ENCODE measurements around the gene TAF8.

The TAF8 gene

GRCh38 chr6:42112351-42112750, 62.0 kb downstream of the TAF8 start:
- H3K27me3 ChIP-seq (ENCODE audit: insufficient read depth, low read length) = no peaks in the 10 kb centered on the region
- H2AFZ ChIP-seq (ENCODE audit: low read length, unreplicated experiment) = no peak overlapping the region
- peaks cover 6% of the 10 kb centered on the region for H3K79me2 ChIP-seq (ENCODE audit: control insufficient read depth, insufficient read depth, low read length, unreplicated experiment)
- no peak overlapping the region for H3K4me3 ChIP-seq (ENCODE audit: low read depth, low read length)
- peaks cover 7% of the 10 kb centered on the region for H3K4me1 ChIP-seq (ENCODE audit: control insufficient read depth, insufficient read depth, low read length, unreplicated experiment)
- H3K27ac ChIP-seq (ENCODE audit: low read depth, low read length) = no peak overlapping the region
- H3K36me3 ChIP-seq (ENCODE audit: insufficient read depth, low read length) = no peaks in the 10 kb centered on the region

GRCh38 chr6:42113936-42114636, 63.8 kb downstream of the TAF8 start:
- H2AFZ ChIP-seq (ENCODE audit: low read length, unreplicated experiment) = no peak overlapping the region
- H3K4me1 ChIP-seq (ENCODE audit: control insufficient read depth, insufficient read depth, low read length, unreplicated experiment) = peaks cover 15% of the 10 kb centered on the region
- peaks cover 6% of the 10 kb centered on the region for H3K79me2 ChIP-seq (ENCODE audit: control insufficient read depth, insufficient read depth, low read length, unreplicated experiment)
- no peaks in the 10 kb centered on the region for H3K27me3 ChIP-seq (ENCODE audit: insufficient read depth, low read length)
- H3K27ac ChIP-seq (ENCODE audit: low read depth, low read length) = no peak overlapping the region
- H3K4me3 ChIP-seq (ENCODE audit: low read depth, low read length) = no peak overlapping the region
- H3K36me3 ChIP-seq (ENCODE audit: insufficient read depth, low read length) = no peaks in the 10 kb centered on the region

- H3K27ac ChIP-seq (ENCODE audit: low read depth, low read length) = no peak overlapping the region; the same call in 1 of the 2 replicates
Measured at GRCh38 chr6:42117843-42118161, 67.5 kb downstream of the TAF8 start.

GRCh38 chr6:42118162-42119001, 68.1 kb downstream of the TAF8 start:
- no peak overlapping the region for H2AFZ ChIP-seq (ENCODE audit: low read length, unreplicated experiment)
- H3K36me3 ChIP-seq (ENCODE audit: insufficient read depth, low read length) = no peaks in the 10 kb centered on the region
- H3K4me1 ChIP-seq (ENCODE audit: control insufficient read depth, insufficient read depth, low read length, unreplicated experiment) = peaks cover 42% of the 10 kb centered on the region
- no peak overlapping the region for H3K4me3 ChIP-seq (ENCODE audit: low read depth, low read length)
- H3K27ac ChIP-seq (ENCODE audit: low read depth, low read length) = no peak overlapping the region; the same call in 1 of the 2 replicates
- no peaks in the 10 kb centered on the region for H3K27me3 ChIP-seq (ENCODE audit: insufficient read depth, low read length)
- no peaks in the 10 kb centered on the region for H3K79me2 ChIP-seq (ENCODE audit: control insufficient read depth, insufficient read depth, low read length, unreplicated experiment)

More at GRCh38 chr6:42117843-42118161, 67.5 kb downstream of the TAF8 start:
- Histone ChIP-seq H3K79me2 (ENCODE audit: control insufficient read depth, insufficient read depth, low read length, unreplicated experiment) (peaks cover 4% of the 10 kb centered on the region), H3K4me1 (ENCODE audit: control insufficient read depth, insufficient read depth, low read length, unreplicated experiment) (peaks cover 36% of the 10 kb centered on the region), H3K4me3 (ENCODE audit: low read depth, low read length) (no peak overlapping the region), H3K27me3 (ENCODE audit: insufficient read depth, low read length) (no peaks in the 10 kb centered on the region), H3K36me3 (ENCODE audit: insufficient read depth, low read length) (no peaks in the 10 kb centered on the region), H2AFZ (ENCODE audit: low read length, unreplicated experiment) (no peak overlapping the region)

DNA sequence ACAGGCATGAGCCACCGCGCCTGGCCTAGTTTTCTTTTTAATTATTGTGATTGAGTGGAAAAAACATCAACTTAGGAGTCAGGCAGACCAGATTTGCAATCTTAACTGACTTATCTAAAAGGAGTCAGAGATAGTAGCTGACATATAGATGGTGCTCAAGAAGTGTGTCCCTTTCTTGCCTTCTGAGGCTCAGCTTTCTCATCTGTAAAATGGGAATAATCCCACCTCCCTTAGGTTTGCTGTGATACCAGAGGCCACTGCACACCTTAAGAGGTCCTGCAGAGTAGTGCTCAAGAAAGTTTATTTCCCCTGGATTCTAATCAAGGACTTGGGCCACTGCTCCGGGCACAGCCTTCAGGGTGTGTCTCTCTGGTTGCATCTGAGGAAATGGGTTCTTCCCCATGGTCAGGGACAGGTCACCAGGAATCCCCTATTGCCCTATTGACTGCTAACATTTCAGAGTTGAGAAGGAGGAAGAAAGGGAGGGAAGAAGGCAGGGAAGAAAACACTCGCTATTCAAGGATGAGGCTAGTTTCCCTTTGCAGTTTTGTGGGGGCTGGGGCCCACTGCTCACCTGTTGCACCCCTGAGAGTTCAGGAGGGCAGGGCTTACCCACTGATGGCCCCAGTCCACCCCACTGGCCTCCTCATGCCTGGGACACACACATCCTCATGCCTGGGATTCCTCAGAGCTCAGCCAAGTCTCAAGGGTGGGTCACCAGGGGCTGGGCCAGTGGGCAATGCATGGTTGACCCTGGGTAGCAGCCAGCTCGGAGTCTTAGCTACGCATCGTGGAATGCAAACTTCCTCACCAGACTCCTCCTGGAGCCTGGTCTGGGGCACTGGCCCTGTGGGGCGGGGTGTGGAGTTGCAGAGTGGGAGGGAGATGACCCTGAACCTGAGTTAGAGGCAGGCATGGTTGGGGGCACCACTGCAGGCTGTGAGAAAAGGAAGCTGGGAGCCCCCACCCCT, 70.9 kb downstream of the TAF8 start:
- no peaks in the 10 kb centered on the region for H3K36me3 ChIP-seq (ENCODE audit: insufficient read depth, low read length)
- H2AFZ ChIP-seq (ENCODE audit: low read length, unreplicated experiment) = no peak overlapping the region
- peaks cover 37% of the 10 kb centered on the region for H3K4me1 ChIP-seq (ENCODE audit: control insufficient read depth, insufficient read depth, low read length, unreplicated experiment)
- H3K4me3 ChIP-seq (ENCODE audit: low read depth, low read length) = no peak overlapping the region
- no peaks in the 10 kb centered on the region for H3K79me2 ChIP-seq (ENCODE audit: control insufficient read depth, insufficient read depth, low read length, unreplicated experiment)
- H3K27me3 ChIP-seq (ENCODE audit: insufficient read depth, low read length) = no peaks in the 10 kb centered on the region
- H3K27ac ChIP-seq (ENCODE audit: low read depth, low read length) = peak overlapping the region; percentile 91

DNA sequence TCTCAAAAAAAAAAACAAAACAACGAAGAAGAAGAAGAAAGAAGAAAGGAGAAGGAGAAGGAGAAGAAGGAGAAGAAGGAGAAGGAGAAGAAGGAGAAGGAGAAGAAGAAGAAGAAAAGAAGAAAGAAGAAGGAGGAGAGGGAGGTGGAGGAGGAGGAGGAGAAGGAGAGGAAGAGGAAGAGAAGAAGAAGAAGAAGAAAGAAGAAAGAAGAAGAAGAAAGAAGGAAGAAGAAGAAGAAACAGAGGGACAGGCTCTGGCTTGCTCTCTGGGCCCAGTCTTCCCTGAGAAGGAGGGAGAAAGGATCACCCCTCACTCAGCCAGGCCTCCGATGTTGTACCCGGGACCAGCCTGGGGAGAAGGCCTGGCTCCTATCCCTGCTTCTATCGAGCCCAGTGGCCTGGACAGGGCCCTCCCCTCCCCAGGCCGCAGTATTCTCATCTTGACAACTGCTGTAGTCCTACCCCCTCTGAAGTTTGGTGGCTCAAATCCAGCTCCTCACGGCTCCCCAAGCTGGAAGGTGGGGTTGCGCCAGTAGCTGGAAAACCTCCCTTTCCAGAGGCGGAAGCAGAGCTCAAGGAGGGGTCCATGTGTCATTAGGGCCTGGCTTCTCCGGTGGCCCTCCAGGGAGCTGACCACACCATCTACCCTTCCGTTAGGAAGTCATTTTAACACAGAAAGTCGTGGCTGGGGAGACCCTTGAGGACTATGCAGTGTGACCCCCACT, 73.2 kb downstream of the TAF8 start:
- H3K27ac ChIP-seq (ENCODE audit: low read depth, low read length) = peak overlapping the region; percentile 91

GRCh38 chr6:42124223-42124836, 74.0 kb downstream of the TAF8 start:
- no peak overlapping the region for H2AFZ ChIP-seq (ENCODE audit: low read length, unreplicated experiment)
- no peak overlapping the region for H3K4me3 ChIP-seq (ENCODE audit: low read depth, low read length)
- H3K36me3 ChIP-seq (ENCODE audit: insufficient read depth, low read length) = peaks cover 4% of the 10 kb centered on the region; the same call in 1 of the 2 replicates
- H3K79me2 ChIP-seq (ENCODE audit: control insufficient read depth, insufficient read depth, low read length, unreplicated experiment) = no peaks in the 10 kb centered on the region
- H3K4me1 ChIP-seq (ENCODE audit: control insufficient read depth, insufficient read depth, low read length, unreplicated experiment) = peaks cover 29% of the 10 kb centered on the region
- H3K27me3 ChIP-seq (ENCODE audit: insufficient read depth, low read length) = no peaks in the 10 kb centered on the region
- peak overlapping the region; percentile 23; the same call in 1 of the 2 replicates for H3K27ac ChIP-seq (ENCODE audit: low read depth, low read length)

More for the DNA sequence above, 73.2 kb downstream of the TAF8 start:
- H3K4me3 ChIP-seq (ENCODE audit: low read depth, low read length) = no peak overlapping the region
- H3K27me3 ChIP-seq (ENCODE audit: insufficient read depth, low read length) = no peaks in the 10 kb centered on the region
- no peaks in the 10 kb centered on the region for H3K79me2 ChIP-seq (ENCODE audit: control insufficient read depth, insufficient read depth, low read length, unreplicated experiment)
- H3K36me3 ChIP-seq (ENCODE audit: insufficient read depth, low read length) = peaks cover 4% of the 10 kb centered on the region; the same call in 1 of the 2 replicates
- H3K4me1 ChIP-seq (ENCODE audit: control insufficient read depth, insufficient read depth, low read length, unreplicated experiment) = peaks cover 31% of the 10 kb centered on the region
- no peak overlapping the region for H2AFZ ChIP-seq (ENCODE audit: low read length, unreplicated experiment)

DNA sequence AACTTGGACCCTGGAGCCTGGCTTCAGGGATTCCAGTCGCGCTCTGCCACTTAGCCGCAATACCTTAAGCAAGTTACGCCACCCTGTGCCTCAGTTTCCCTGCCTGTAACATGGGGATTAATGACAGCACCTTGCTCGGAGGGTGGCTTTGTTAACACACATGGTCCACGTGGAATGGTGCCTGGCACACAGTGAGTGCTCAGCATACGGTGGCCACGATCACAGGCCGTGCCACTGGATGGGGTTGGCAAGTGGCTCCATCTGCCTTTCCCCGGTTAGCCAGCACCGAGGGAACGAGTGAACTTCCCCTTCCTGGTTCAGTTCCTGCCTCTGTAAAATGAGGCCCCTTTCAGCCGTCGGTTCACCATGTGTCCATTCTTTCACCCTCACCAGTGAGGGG, 74.9 kb downstream of the TAF8 start:
- no peak overlapping the region for H2AFZ ChIP-seq (ENCODE audit: low read length, unreplicated experiment)
- H3K27me3 ChIP-seq (ENCODE audit: insufficient read depth, low read length) = no peaks in the 10 kb centered on the region
- no peak overlapping the region for H3K4me3 ChIP-seq (ENCODE audit: low read depth, low read length)
- H3K27ac ChIP-seq (ENCODE audit: low read depth, low read length) = no peak overlapping the region
- H3K4me1 ChIP-seq (ENCODE audit: control insufficient read depth, insufficient read depth, low read length, unreplicated experiment) = peaks cover 29% of the 10 kb centered on the region
- peaks cover 4% of the 10 kb centered on the region; the same call in 1 of the 2 replicates for H3K36me3 ChIP-seq (ENCODE audit: insufficient read depth, low read length)
- no peaks in the 10 kb centered on the region for H3K79me2 ChIP-seq (ENCODE audit: control insufficient read depth, insufficient read depth, low read length, unreplicated experiment)

DNA sequence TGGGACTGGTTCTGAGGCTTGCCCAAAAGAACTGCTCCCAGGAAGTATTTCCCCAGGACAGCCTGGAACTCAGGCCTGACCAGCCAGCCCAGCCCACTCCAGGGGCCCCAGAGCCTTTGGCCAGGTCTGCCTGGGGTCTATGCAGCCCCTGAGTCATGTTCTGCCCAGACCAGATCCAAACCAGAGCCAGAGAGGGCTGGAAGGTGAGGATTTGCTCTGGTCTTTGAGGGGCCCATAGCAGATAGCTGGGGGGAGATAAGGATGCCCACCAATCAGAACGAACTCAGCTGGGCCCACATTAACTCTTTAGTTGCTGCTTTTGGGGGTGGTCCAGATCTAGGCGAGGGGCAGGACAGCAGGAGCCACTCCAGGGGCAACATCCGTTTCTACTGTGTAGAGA, 75.3 kb downstream of the TAF8 start:
- peaks cover 4% of the 10 kb centered on the region; the same call in 1 of the 2 replicates for H3K36me3 ChIP-seq (ENCODE audit: insufficient read depth, low read length)
- peaks cover 29% of the 10 kb centered on the region for H3K4me1 ChIP-seq (ENCODE audit: control insufficient read depth, insufficient read depth, low read length, unreplicated experiment)
- no peaks in the 10 kb centered on the region for H3K79me2 ChIP-seq (ENCODE audit: control insufficient read depth, insufficient read depth, low read length, unreplicated experiment)
- H3K27me3 ChIP-seq (ENCODE audit: insufficient read depth, low read length) = no peaks in the 10 kb centered on the region
- H2AFZ ChIP-seq (ENCODE audit: low read length, unreplicated experiment) = no peak overlapping the region
- no peak overlapping the region for H3K4me3 ChIP-seq (ENCODE audit: low read depth, low read length)
- H3K27ac ChIP-seq (ENCODE audit: low read depth, low read length) = no peak overlapping the region
